AG08396 (cell line): Measurements from ENCODE around the gene PRRT2.
A peak's percentile ranks its signal among the peaks of the same experiment; 100 is the strongest.

Source experiments
- DNase-seq: peaks from one replicate; pipeline ENCODE4 v3.0.0; 2012; ENCODE audit warnings: low spot score, mixed read lengths

PRRT2 gene

GRCh38 chr16:29835926-29836325 is 23.9 kb downstream of the PRRT2 start:
- DNase-seq = no peak

- DNase-seq = no peak
These were observed 24.6 kb downstream of the PRRT2 start for GRCh38 chr16:29836623-29837022.

- no peak for DNase-seq
These were observed 25.8 kb downstream of the PRRT2 start for GRCh38 chr16:29837841-29838240.

- no peak for DNase-seq
These were observed 27.8 kb downstream of the PRRT2 start for GRCh38 chr16:29839822-29840221.

GRCh38 chr16:29840240-29840639 is 28.2 kb downstream of the PRRT2 start:
- DNase-seq = no peak

- DNase-seq = no peak
These were observed 29.6 kb downstream of the PRRT2 start for GRCh38 chr16:29841631-29842030.

- DNase-seq = no peak
These were observed 30.8 kb downstream of the PRRT2 start for GRCh38 chr16:29842732-29843346.

GRCh38 chr16:29843931-29844330 is 31.9 kb downstream of the PRRT2 start:
- DNase-seq = no peak

GRCh38 chr16:29844575-29845331 is 32.8 kb downstream of the PRRT2 start:
- DNase-seq = no peak

- no peak for DNase-seq
These were observed 33.7 kb downstream of the PRRT2 start for GRCh38 chr16:29845656-29846055.

GRCh38 chr16:29848420-29849297 is 36.7 kb downstream of the PRRT2 start:
- DNase-seq = peak; percentile 81

GRCh38 chr16:29849505-29849904 is 37.5 kb downstream of the PRRT2 start:
- no peak for DNase-seq

- no peak for DNase-seq
These were observed 39.0 kb downstream of the PRRT2 start for GRCh38 chr16:29850998-29851397.

GRCh38 chr16:29852654-29853053 is 40.7 kb downstream of the PRRT2 start:
- peak; percentile 28 for DNase-seq

- DNase-seq = no peak
These were observed 42.6 kb downstream of the PRRT2 start for GRCh38 chr16:29854520-29855100.

- peak; percentile 50 for DNase-seq
These were observed 45.3 kb downstream of the PRRT2 start for GRCh38 chr16:29857133-29857760.

- DNase-seq = no peak
These were observed 46.3 kb downstream of the PRRT2 start for GRCh38 chr16:29858149-29858849.

- DNase-seq = no peak
These were observed 47.0 kb downstream of the PRRT2 start for GRCh38 chr16:29858974-29859373.

- DNase-seq = no peak
These were observed 48.2 kb downstream of the PRRT2 start for GRCh38 chr16:29860218-29860617.

GRCh38 chr16:29862383-29862883 is 50.4 kb downstream of the PRRT2 start:
- peak; percentile 27 for DNase-seq
